AML-193 (cell line): ENCODE data around the gene PDK4.
"Not testable (repeated sequence)": the region's sequence is repeated elsewhere in the genome, so short reads cannot be mapped to it uniquely, and the experiment has no call there.

ENCODE experiments used
- DNase-seq, 2 experiments: peaks; one replicate each; lab custom pipeline; 2025; lab: John Stamatoyannopoulos, UW

The PDK4 gene

GRCh38 chr7:95569720-95570119 is 26.6 kb downstream of the PDK4 start:
- no peak for DNase-seq

- no peak for DNase-seq
Measured at GRCh38 chr7:95560674-95561073, 35.6 kb downstream of the PDK4 start.

DNA sequence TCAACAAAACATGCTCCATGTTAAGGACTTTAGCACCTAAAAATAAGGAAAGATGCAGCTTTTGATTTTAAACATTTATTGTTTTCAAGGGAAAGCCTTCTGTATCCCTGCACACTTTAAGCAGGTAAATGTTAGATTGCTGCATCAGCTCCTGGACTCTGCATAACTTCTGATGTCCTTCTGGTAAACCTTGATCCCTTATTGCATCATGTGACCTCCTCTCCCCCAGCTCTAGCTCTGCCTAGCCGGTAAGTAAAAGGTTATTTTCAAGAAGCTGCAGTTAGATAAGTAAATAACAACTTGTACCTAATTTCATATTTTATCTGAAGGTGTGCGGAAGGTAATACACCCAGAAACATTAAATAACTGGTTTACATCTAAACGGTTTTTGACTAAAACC is 37.5 kb downstream of the PDK4 start:
- DNase-seq: no peak

- no peak for DNase-seq
Measured at GRCh38 chr7:95556777-95557176, 39.5 kb downstream of the PDK4 start.

- no peak for DNase-seq
Measured at GRCh38 chr7:95553939-95554338, 42.4 kb downstream of the PDK4 start.

DNA sequence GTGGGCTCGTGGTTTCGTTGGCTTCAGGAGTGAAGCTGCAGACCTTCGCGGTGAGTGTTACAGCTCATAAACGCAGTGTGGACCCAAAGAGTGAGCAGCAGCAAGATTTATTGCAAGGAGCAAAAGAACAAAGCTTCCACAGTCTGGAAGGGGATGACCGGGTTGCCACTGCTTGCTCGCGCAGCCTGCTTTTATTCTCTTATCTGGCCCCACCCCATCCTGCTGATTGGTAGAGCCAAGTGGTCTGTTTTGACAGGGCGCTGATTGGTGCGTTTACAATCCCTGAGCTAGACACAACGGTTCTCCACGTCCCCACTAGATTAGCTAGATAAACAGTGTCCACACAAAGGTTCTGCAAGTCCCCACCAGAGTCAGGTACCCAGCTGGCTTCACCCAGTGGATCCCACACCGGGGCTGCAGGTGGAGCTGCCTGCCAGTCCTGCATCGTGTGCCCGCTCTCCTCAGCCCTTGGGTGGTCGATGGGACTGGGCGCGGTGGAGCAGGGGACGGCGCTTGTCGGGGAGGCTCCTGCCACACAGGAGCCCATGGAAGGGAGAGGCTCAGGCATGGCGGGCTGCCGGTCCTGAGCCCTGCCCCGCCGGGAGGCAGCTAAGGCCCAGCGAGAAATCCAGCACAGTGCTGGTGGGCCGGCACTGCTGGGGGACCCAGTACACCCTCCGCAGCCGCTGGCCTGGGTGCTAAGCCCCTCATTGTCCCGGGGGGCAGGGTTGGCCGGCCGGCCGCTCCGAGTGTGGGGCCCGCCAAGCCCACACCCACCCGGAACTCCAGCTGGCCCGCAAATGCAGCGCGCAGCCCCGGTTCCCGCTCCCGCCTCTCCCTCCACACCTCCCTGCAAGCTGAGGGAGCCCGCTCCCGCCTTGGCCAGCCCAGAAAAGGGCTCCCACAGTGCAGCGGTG is 44.0 kb downstream of the PDK4 start:
- not testable (repeated sequence) for DNase-seq

DNA sequence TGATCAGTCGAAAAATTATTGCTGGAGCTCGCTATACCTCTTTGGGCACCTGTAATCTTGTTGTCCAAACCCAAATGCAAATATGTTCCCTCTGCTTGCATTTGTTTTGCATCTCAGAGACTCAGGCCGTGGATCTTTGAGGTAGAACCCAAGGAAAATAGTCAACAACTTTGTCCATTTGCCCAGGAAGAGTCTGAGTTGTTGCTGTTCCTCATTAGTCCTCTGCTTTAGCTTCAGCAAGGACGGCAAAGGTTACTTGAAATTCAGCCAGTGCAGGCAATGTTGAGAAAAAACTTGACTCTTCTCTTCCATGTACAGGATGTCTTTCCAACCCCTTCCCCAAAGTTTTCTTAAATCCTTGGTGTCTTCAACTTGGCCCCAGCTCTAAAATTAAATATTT is 45.8 kb downstream of the PDK4 start:
- DNase-seq: no peak

GRCh38 chr7:95549818-95550529 is 46.3 kb downstream of the PDK4 start:
- no peak for DNase-seq

DNA sequence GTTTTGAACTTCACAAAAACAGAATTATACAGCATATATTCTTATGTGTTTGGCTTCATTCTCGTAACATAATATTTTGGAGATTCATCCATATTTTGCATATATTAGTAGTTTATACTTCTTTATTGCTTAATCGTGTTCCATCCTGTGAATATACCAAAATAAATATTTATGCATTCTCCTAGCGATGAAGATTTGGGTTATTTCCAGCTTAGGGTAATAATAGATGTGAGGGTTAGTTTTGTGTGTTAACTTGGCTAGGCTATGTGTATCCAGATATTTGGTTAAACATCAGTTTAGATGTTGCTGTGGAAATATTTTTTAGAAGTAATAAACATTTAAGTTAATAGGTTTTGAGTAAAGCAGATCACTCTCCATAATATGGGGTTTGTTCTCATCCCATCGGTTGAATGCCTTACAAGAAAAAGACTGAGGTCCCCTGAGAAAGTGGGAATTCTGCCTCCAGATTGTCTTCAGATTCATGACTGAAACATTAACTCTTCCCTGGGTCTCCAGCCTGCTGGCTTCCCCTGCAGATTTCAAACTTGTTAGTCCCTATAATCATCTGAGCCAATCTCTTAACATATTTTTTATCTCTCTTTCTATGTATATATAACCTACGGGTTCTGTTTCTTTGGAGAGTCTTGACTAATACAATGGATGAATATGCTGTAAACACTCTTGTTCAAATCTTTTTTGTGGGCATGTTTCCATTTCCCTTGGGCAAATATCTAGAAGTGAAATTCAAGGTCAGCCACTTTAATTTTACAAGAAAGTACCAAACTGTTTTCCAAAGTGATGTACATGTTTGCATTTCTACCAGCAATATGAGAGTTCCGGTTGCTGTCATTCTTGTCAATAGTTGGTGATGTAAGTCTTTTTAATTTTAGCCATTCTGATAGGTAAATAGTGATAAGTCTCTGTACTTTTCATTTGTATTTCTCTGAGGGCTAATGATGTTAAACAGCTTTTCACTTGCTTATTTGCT is 48.7 kb downstream of the PDK4 start:
- no peak for DNase-seq

- DNase-seq: no peak
Measured at GRCh38 chr7:95546647-95547046, 49.7 kb downstream of the PDK4 start.

DNA sequence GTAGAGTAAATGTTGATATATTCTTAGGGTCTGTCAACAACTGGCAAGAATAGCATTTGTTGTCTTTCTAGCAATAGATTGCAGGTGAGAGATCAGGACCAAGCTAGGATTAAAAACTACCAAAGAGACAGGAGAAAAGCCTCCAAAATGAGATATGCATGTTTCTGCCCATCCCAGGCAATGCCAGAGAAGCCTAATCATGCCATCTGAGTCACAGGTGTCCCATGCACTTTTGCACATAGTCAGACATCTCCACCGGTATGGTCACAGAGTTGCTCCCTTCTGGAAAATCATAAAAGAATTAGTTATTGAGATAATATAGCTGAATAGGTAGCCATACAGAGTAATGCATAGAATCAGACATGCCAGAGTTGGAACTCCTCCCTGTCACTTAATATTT is 50.6 kb downstream of the PDK4 start:
- no peak for DNase-seq

GRCh38 chr7:95545007-95545615 is 51.2 kb downstream of the PDK4 start:
- DNase-seq: no peak

DNA sequence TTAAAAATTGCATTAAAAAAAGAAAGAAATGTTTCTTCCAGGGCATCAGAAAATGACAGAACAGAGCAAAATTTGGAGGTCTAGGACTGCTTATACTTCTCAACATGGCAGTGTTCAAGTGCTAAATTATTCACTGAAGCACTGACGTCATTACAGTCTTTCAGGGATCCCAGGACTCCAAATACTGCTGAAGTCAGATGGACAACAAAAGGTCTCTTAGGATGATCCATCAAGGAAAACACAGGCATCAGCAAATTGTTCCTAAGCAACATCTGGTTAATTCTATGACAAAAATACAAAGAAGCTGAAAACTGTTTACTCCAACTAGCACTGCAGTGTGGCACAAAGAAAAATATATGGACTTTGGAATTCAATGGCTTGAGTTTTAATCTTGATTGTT is 52.1 kb downstream of the PDK4 start:
- DNase-seq: no peak

GRCh38 chr7:95543312-95543711 is 53.0 kb downstream of the PDK4 start:
- no peak for DNase-seq

- DNase-seq: no peak
Measured at GRCh38 chr7:95540366-95540765, 56.0 kb downstream of the PDK4 start.

DNA sequence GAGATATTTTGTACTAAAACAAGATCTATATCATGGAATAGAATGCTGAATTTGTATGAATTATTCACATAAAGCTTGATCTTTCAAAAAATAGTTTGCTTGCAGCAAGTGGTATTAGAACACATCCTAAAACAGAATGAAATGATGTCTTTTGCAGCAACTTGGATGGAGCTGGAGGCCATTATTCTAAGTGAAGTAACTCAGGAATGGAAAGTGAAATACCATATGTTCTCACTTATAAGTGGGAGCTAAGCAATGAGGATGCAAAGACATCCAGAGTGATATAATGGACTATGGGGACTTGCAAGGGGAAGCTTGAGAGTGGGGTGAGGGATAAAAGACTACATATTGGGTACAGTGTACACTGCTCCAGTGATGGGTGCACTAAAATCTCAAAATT is 56.9 kb downstream of the PDK4 start:
- no peak for DNase-seq

- no peak for DNase-seq
Measured at GRCh38 chr7:95537468-95537867, 58.8 kb downstream of the PDK4 start.

GRCh38 chr7:95536656-95537311 is 59.5 kb downstream of the PDK4 start:
- DNase-seq: no peak

GRCh38 chr7:95535662-95536061 is 60.7 kb downstream of the PDK4 start:
- no peak for DNase-seq

GRCh38 chr7:95534796-95535195 is 61.5 kb downstream of the PDK4 start:
- no peak for DNase-seq
